ENCODE results near the gene NKAP. TPM values are rescaled to one million over a fixed set of nuclear protein-coding genes. Genes with fewer than 3 reads are reported as not detected.

The NKAP gene
- total RNA-seq, 1 experiment from 2014 or later, result 7.3 TPM

DNA sequence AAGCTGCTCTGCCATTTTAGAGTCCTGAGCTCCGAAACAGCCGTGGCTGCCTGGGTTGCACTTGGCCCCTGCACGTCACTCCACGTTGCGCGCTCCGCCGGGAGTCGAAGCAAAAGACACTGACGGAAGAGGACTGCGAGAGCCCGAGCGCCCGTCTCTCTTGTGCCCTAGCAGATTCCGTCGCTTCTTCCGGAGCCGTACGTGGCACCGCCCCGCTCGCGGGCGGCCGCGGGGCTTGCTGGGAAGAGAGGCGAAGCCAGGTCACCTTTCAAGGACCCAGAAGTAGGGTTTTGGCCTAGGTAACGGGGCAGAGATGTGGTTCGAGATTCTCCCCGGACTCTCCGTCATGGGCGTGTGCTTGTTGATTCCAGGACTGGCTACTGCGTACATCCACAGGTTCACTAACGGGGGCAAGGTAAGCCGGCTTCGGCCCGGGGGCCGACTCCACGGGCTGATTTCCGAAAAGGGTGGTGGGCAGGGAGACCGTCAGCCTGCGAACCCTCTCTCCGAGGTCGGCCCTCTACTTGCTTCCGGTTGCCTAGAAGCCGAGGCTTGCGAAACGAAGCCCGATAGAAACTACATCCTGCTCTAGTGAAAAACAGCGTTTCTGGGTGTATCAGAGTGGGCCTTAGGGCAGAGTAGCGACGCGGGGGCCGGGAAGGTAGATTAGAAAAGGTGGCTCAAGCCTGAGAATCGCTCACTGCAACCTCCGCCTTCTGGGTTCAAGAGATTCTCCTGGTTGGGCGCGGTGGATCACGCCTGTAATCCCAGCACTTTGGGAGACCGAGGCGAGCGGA, 71.8 kb downstream of the NKAP start, which contains the start of the genes NDUFA1 and RNF113A:
NDUFA1 (plus strand) TSS at position 234 of the 797 bp plus-strand sequence; CDS start at position 314, 80 bp downstream.
RNF113A (minus strand) TSS at position 135 of the 797 bp plus-strand sequence; CDS start at position 15, 120 bp downstream.
- peak; percentile 81 for DNase-seq
- H2BK5ac ChIP-seq (ENCODE audit: insufficient read length, low read length), result no peak within 1 kb of the TSS
- H3K23ac ChIP-seq (ENCODE audit: insufficient read length, low read depth, low read length), result no peak within 1 kb of the TSS
- H3K23me2 ChIP-seq (ENCODE audit: insufficient read length, low read depth, low read length, poor library complexity, severe bottlenecking), result peaks cover 13% of the 10 kb centered on the region
- no peaks in the 10 kb centered on the region for H3K27me3 ChIP-seq (ENCODE audit: insufficient read depth, low read length)
- H2BK12ac ChIP-seq (ENCODE audit: insufficient read length, low read depth, low read length), result no peak within 1 kb of the TSS
- H4K5ac ChIP-seq (ENCODE audit: insufficient read length, low read depth, low read length), result no peak within 1 kb of the TSS
- H3T11ph ChIP-seq (ENCODE audit: low read length), result no peak within 1 kb of the TSS
- H2BK120ac ChIP-seq (ENCODE audit: low read depth, low read length, poor library complexity, severe bottlenecking), result no peak within 1 kb of the TSS
- no peak within 1 kb of the TSS for H2AK5ac ChIP-seq (ENCODE audit: insufficient read length, low read length)
- H3K79me2 ChIP-seq (ENCODE audit: insufficient read depth, low read length), result no peaks in the 10 kb centered on the region; the same call in 1 of the 2 replicates
- no peak within 1 kb of the TSS for H2BK15ac ChIP-seq (ENCODE audit: low read depth, low read length)
- H4K91ac ChIP-seq (ENCODE audit: insufficient read length, low read depth, low read length), result no peak within 1 kb of the TSS
- peak within 1 kb of the TSS; percentile 90 for H3K4me2 ChIP-seq (ENCODE audit: insufficient read depth, insufficient read length, low read length)
- H3K27ac ChIP-seq (ENCODE audit: insufficient read length, low read depth, low read length), result peak within 1 kb of the TSS; percentile 48
- H3K27ac Mint-ChIP-seq, result peak within 1 kb of the TSS; percentile 95 to 98 (median 96)
- H2AFZ ChIP-seq (ENCODE audit: low read length), result no peak within 1 kb of the TSS
- no peak within 1 kb of the TSS for H3K56ac ChIP-seq (ENCODE audit: insufficient read length, low read depth, low read length)
- WGBS (ENCODE audit: extremely low coverage, insufficient read length, low lambda C conversion rate), result no CpG with 5 or more reads among the region's 62 CpGs
- no peak within 1 kb of the TSS for H2BK20ac ChIP-seq (ENCODE audit: low read depth, low read length, poor library complexity, severe bottlenecking)
- H3K14ac ChIP-seq (ENCODE audit: insufficient read depth, low read length), result peak within 1 kb of the TSS; percentile 58; the same call in 1 of the 2 replicates
- H4K20me1 ChIP-seq (ENCODE audit: control insufficient read depth, insufficient read depth, insufficient read length), result no peaks in the 10 kb centered on the region
- TF ChIP-seq CTCF (conservative IDR thresholded peaks at IDR 0.05), result no peak
- H3K9me3 Mint-ChIP-seq, result peaks cover 58 to 61% of the 10 kb centered on the region in 2 experiments
- peak within 1 kb of the TSS; percentile 74 for H3K9ac ChIP-seq (ENCODE audit: extremely low read depth, insufficient read length, low read length)
- H3K18ac ChIP-seq (ENCODE audit: insufficient read length, low read depth, low read length), result peak within 1 kb of the TSS; percentile 72
- no peaks in the 10 kb centered on the region for H3K79me1 ChIP-seq (ENCODE audit: insufficient read depth, low read depth, low read length, poor library complexity, severe bottlenecking)
- no peak within 1 kb of the TSS for H3K4ac ChIP-seq (ENCODE audit: low read depth, low read length)
- H3K9me3 ChIP-seq (ENCODE audit: control insufficient read depth, low read depth, low read length), result peaks cover 1% of the 10 kb centered on the region
- peaks cover 0 to 3% of the 10 kb centered on the region in 2 experiments; a peak in 2 of 4 replicates for H3K4me1 Mint-ChIP-seq
- peaks cover 7 to 18% (median 8%) of the 10 kb centered on the region in 3 experiments; a peak in 6 of 7 replicates for H3K36me3 Mint-ChIP-seq (ENCODE audit: insufficient read depth in 1 of 3, low read depth in 3 of 3)
- H4K8ac ChIP-seq (replicated peaks; ENCODE audit: insufficient read length, low read depth, low read length), result no peak within 1 kb of the TSS
- H3K4me1 ChIP-seq (ENCODE audit: insufficient read depth, low read length), result no peaks in the 10 kb centered on the region
- peak within 1 kb of the TSS; percentile 88 to 95 for H3K4me3 Mint-ChIP-seq
- H3K27me3 Mint-ChIP-seq (ENCODE audit: low read depth), result no peaks in the 10 kb centered on the region

Data from H9 (cell line).